Muscle of leg (tissue), 11 donors: ENCODE data around the gene ELFN1. TPM values are rescaled to one million over a fixed set of nuclear protein-coding genes. Genes with fewer than 3 reads are reported as not detected.

Source experiments
- DNase-seq: peaks from one replicate; pipeline ENCODE4 v3.0.0; 2013
- H3K27ac ChIP-seq: one replicate; pipeline ENCODE4 v1.5.1; 2013; ENCODE audit warnings: mild to moderate bottlenecking, low read length, control low read depth
- H3K27me3 ChIP-seq: one replicate; pipeline ENCODE4 v1.6.1; 2013; ENCODE audit warnings: low read length; ENCODE audit not compliant: control insufficient read depth, insufficient read depth
- H3K36me3 ChIP-seq: one replicate; pipeline ENCODE4 v1.6.1; 2013; ENCODE audit warnings: low read length; ENCODE audit not compliant: control insufficient read depth, insufficient read depth
- H3K4me1 ChIP-seq: one replicate; pipeline ENCODE4 v1.6.1; 2013; ENCODE audit warnings: low read length; ENCODE audit not compliant: control insufficient read depth, insufficient read depth
- H3K4me3 ChIP-seq: one replicate; pipeline ENCODE4 v1.5.1; 2013; ENCODE audit warnings: low read length, control low read depth
- H3K9me3 ChIP-seq: replicated peaks from 2 replicates; pipeline ENCODE4 v1.6.1; 2013; ENCODE audit warnings: low read depth, low read length; ENCODE audit not compliant: control insufficient read depth
- WGBS: methylation state at CpG from one replicate; pipeline ENCODE4 v1.1.5; 2013; ENCODE audit warnings: missing lambda C conversion rate; ENCODE audit not compliant: insufficient coverage; 5-methylcytosine and 5-hydroxymethylcytosine counted together
- polyA plus RNA-seq, 8 donors: library from polyadenylated mRNA; unstranded; fragments of 120-200 nt; gene quantifications; one replicate each; pipeline versions ENCODE4 v1.2.1 to v1.2.3, GENCODE V29; 2013; ENCODE audit warnings: inconsistent platforms in 1 of 8, low replicate concordance in 1 of 8; ENCODE audit not compliant: insufficient read length in 8 of 8, insufficient read depth in 1 of 8
- total RNA-seq: library from RNA; stranded (reverse); fragments of 120-200 nt; gene quantifications from one replicate; pipeline ENCODE4 v1.2.4, GENCODE V29; 2013

ELFN1 gene
- total and polyA plus RNA-seq, 9 donors = 2.8 to 10.7 (median 8.2) TPM

DNA sequence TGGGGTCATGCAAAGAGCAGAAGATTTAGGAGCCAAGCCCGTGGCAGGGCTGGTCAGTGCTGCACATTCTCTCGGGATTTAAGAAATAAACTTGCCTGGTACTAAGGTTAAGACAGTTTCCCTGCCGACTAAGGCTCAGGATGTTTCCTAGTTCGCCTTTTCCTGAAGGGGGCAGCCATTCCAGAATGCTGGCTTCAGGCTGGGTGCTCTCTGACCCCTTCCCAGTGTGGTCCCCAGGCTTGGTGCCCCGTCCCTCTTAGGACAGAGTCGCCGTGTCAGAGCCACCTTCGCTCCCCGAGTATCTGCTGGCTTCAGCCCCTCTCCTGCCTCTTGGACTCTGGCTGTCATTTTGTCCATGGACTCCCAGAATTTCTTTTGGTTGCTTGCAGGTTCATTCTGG, 117.2 kb downstream of the ELFN1 start:
- 76% methylated on average over 9 of the region's 9 CpGs for WGBS
- DNase-seq = no peak
- peaks cover 4% of the 10 kb centered on the region for H3K27me3 ChIP-seq
- H3K4me1 ChIP-seq = no peaks in the 10 kb centered on the region
- no peak overlapping the region for H3K27ac ChIP-seq
- H3K9me3 ChIP-seq = peaks cover 10% of the 10 kb centered on the region
- H3K36me3 ChIP-seq = no peaks in the 10 kb centered on the region
- H3K4me3 ChIP-seq = no peak overlapping the region

DNA sequence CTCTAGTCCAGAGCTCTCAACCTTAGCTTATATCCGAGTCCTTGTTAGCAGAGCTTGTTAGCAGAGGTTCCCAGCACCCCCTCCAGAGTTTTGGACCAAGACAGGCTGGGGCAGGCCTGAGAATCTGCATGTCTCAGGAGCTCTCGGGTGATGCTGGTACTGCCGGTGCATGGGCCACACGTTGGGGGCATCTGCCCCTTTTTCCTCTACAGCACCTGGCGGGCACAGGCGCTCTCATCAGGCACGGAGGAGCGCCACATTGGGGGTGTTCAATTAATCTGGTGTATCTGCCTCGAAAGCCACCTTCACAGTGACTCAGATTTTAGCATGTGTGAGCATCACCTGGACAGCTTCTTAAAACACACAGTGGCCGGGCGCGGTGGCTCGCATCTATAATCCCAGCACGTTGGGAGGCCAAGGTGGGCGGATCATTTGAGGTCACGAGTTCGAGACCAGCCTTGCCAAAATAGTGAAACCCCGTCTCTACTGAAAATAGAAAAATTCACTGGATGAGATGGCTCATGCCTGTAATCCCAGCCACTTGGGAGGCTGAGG, 117.7 kb downstream of the ELFN1 start:
- peaks cover 12% of the 10 kb centered on the region for H3K9me3 ChIP-seq
- H3K27ac ChIP-seq = no peak overlapping the region
- DNase-seq = no peak
- WGBS = 89% methylated on average over 11 of the region's 18 CpGs
- H3K4me1 ChIP-seq = no peaks in the 10 kb centered on the region
- peaks cover 4% of the 10 kb centered on the region for H3K27me3 ChIP-seq
- H3K4me3 ChIP-seq = no peak overlapping the region
- no peaks in the 10 kb centered on the region for H3K36me3 ChIP-seq

DNA sequence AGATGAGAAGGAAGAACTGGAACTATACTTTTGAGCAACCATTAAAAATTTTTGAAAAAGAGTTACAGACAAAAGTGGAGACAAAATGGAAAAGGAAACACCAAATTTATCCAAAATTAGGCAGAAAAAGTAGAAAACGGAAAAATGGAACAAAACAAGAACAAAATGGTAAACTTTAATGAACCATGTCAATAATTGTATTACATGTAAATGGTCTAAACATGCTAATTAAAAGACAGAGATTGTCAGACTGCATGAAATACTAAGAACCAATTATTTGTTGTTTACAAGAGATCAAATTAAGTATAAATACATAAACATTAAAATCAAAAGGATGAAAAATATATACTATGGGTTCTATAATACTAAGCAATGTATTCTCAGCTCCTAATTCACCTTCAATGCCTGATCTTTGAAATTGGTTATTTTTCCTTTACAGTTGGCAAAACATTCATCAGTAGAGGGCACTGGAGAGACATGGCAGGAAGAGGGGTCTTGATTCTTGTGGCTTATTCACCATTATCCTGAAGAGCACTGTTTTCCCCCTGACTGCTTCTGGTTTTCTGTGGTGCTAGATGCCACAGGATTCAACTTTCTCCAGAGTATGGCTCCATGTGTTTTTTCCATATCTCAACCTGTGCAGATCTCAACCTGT, 124.9 kb downstream of the ELFN1 start:
- no peak for DNase-seq
- Histone ChIP-seq H3K27me3 (peaks cover 3% of the 10 kb centered on the region), H3K4me1 (no peaks in the 10 kb centered on the region), H3K4me3 (no peak overlapping the region), H3K27ac (no peak overlapping the region), H3K36me3 (no peaks in the 10 kb centered on the region), H3K9me3 (peaks cover 13% of the 10 kb centered on the region)
- no CpG with 5 or more reads among the region's 1 CpG for WGBS

Other genes with a start within 250 kb of the ELFN1 start
- 6.2 TPM for gene MICALL2, start 210.8 kb upstream of the ELFN1 start, total RNA-seq
- gene MICALL2, start 210.8 kb upstream of the ELFN1 start, polyA plus RNA-seq = 10 to 100 TPM in 1 of 8 donors, 1 to 10 TPM in 7; 4.4 to 13.3 (median 7.5) TPM
- gene INTS1, start 165.9 kb upstream of the ELFN1 start, total RNA-seq = 16.7 TPM
- 10 to 100 TPM; 38.1 to 63.4 (median 51.9) TPM for gene INTS1, start 165.9 kb upstream of the ELFN1 start, polyA plus RNA-seq
- gene MAFK, start 139.6 kb upstream of the ELFN1 start, total RNA-seq = 7.9 TPM
- 10 to 100 TPM in 5 of 8 donors, 1 to 10 TPM in 3; 7.9 to 12.5 (median 10.5) TPM for gene MAFK, start 139.6 kb upstream of the ELFN1 start, polyA plus RNA-seq
- 0.49 TPM for gene TMEM184A, start 114.1 kb upstream of the ELFN1 start, total RNA-seq
- 1 to 10 TPM in 2 of 8 donors, under 1 TPM in 6; 0.45 to 4.2 (median 0.67) TPM for gene TMEM184A, start 114.1 kb upstream of the ELFN1 start, polyA plus RNA-seq
- gene PSMG3, start 100.2 kb upstream of the ELFN1 start, total RNA-seq = 35.5 TPM
- gene PSMG3, start 100.2 kb upstream of the ELFN1 start, polyA plus RNA-seq = 10 to 100 TPM; 19.8 to 27.4 (median 23.4) TPM